Esophagus squamous epithelium (tissue), 5 donors: ENCODE results near the gene FBXO31. TPM values are rescaled to one million over a fixed set of nuclear protein-coding genes. Genes with fewer than 3 reads are reported as not detected.
A peak's percentile ranks its signal among the peaks of the same experiment; 100 is the strongest.

Source experiments
- DNase-seq: peaks from one replicate; lab custom pipeline; 2025; lab: John Stamatoyannopoulos, UW
- H3K27ac ChIP-seq, 4 donors: fragments of 200-600 bp; sonication (generic); one replicate each; pipeline ENCODE4 v1.5.1; 2016 to 2019; ENCODE audit warnings: mild to moderate bottlenecking in 1 of 4
- H3K27me3 ChIP-seq, 4 donors: fragments of 200-600 bp; sonication (generic); 1 replicate in 3 of 4; 2 replicates in 1 of 4; pipeline versions ENCODE4 v1.5.1 to v1.6.0; 2017 to 2021; ENCODE audit warnings: antibody characterized with exemption in 1 of 4
- H3K36me3 ChIP-seq, 3 donors: fragments of 200-600 bp; sonication (generic); one replicate each; pipeline ENCODE4 v1.5.1; 2016 to 2019
- H3K4me1 ChIP-seq, 3 donors: fragments of 200-600 bp; sonication (generic); one replicate each; pipeline ENCODE4 v1.5.1; 2017 to 2019
- H3K4me3 ChIP-seq, 4 donors: fragments of 200-600 bp; sonication (generic); 1 replicate in 3 of 4; 2 replicates in 1 of 4; pipeline ENCODE4 v1.5.1; 2016 to 2019; ENCODE audit warnings: mild to moderate bottlenecking in 2 of 4, moderate library complexity in 1 of 4
- H3K9me3 ChIP-seq, 3 donors: fragments of 200-600 bp; sonication (generic); one replicate each; pipeline ENCODE4 v1.5.1; 2016 to 2019
- CTCF ChIP-seq, 6 experiments: fragments of 450-650 bp in 4 of 6; fragments of 200-600 bp in 2 of 6; sonication (generic) in 2 of 6; IDR thresholded peaks; one replicate each; pipeline ENCODE4 v1.5.1; 2016 to 2019; ENCODE audit warnings: antibody characterized with exemption in 6 of 6, mild to moderate bottlenecking in 4 of 6, moderate library complexity in 4 of 6
- POLR2A ChIP-seq, 4 donors: fragments of 450-650 bp; IDR thresholded peaks; one replicate each; pipeline ENCODE4 v1.6.1; 2017; ENCODE audit warnings: antibody characterized with exemption in 4 of 4, mild to moderate bottlenecking in 4 of 4, moderate library complexity in 3 of 4
- WGBS, 2 donors: methylation state at CpG; one replicate each; pipeline ENCODE4 v1.1.5; 2018; 5-methylcytosine and 5-hydroxymethylcytosine counted together
- intact Hi-C: fragments of 100-400 bp; cut with DNase I; formaldehyde crosslinking; loops from one replicate; pipeline ENCODE4 v1.15.0; 2022
- total RNA-seq, 4 donors: library from RNA; depleted of rRNA; stranded (reverse); fragments of >200 nt; gene quantifications; one replicate each; pipeline ENCODE4 v1.1.0, GENCODE V29; 2016
- donor health status: DM: yes; HTN: yes; CAD: no.

Gene FBXO31, protein sequence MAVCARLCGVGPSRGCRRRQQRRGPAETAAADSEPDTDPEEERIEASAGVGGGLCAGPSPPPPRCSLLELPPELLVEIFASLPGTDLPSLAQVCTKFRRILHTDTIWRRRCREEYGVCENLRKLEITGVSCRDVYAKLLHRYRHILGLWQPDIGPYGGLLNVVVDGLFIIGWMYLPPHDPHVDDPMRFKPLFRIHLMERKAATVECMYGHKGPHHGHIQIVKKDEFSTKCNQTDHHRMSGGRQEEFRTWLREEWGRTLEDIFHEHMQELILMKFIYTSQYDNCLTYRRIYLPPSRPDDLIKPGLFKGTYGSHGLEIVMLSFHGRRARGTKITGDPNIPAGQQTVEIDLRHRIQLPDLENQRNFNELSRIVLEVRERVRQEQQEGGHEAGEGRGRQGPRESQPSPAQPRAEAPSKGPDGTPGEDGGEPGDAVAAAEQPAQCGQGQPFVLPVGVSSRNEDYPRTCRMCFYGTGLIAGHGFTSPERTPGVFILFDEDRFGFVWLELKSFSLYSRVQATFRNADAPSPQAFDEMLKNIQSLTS
- total RNA-seq, result 10 to 100 TPM; 18.3 to 43.7 (median 21.2) TPM

DNA sequence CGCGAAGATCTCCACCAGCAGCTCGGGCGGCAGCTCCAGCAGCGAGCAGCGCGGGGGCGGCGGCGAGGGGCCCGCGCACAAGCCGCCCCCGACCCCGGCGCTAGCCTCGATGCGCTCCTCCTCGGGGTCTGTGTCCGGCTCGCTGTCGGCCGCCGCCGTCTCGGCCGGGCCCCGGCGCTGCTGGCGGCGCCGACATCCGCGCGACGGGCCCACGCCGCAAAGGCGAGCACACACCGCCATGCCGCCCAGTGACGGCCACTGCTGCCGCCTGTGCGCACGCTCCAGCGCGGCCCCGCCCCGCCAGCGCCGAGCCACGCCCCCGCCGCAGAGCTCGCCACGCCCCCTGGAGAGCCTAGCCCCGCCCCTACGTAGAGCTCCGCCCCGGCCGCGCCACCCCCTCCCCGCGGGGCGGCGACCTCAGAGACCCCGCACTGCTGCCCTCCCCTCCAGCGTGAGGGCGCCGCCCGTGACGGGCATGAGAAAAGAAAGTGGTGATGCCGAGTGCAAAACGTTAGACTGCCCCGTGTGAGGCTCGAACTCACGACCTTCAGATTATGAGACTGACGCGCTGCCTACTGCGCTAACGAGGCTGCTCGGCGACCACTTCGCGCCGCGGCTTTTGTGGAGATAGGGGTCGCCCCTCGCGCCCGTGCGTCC lies at the start of gene FBXO31:
Gene FBXO31 (minus strand): TSS at position 272 of the 657 bp plus-strand sequence. CDS start 32 bp downstream, at position 240.
- intact Hi-C loops, result no loop called here
- DNase-seq, result peak; percentile 41
- WGBS, 2 donors, result no CpG with 5 or more reads among the region's 92 CpGs
- H3K4me1 ChIP-seq, result peaks cover 28 to 72% (median 42%) of the 10 kb centered on the region in 3 donors
- peak within 1 kb of the TSS; percentile 92 to 98 (median 95) for H3K27ac ChIP-seq
- TF ChIP-seq POLR2A (IDR thresholded peaks at IDR 0.05) (peak in 3 of 4 donors; percentile 73 to 97 (median 95)), CTCF (IDR thresholded peaks at IDR 0.05) (no peak)
- no peaks in the 10 kb centered on the region for H3K9me3 ChIP-seq
- H3K36me3 ChIP-seq, result peaks cover 0 to under 1% (median 0%) of the 10 kb centered on the region in 3 donors
- H3K4me3 ChIP-seq, result peak within 1 kb of the TSS; percentile 74 to 96 (median 84)
- no peaks in the 10 kb centered on the region for H3K27me3 ChIP-seq

- no peaks in the 10 kb centered on the region for H3K27me3 ChIP-seq
- DNase-seq, result no peak
- H3K4me1 ChIP-seq, result peaks cover 3 to 66% (median 31%) of the 10 kb centered on the region in 3 donors
- H3K36me3 ChIP-seq, result peaks cover 0 to 52% (median 0%) of the 10 kb centered on the region in 3 donors
- H3K9me3 ChIP-seq, result no peaks in the 10 kb centered on the region
- peak overlapping the region; percentile 27 to 59 (median 42) for H3K27ac ChIP-seq
- intact Hi-C loops, result no loop called here
- no peak overlapping the region for H3K4me3 ChIP-seq
- TF ChIP-seq CTCF (IDR thresholded peaks at IDR 0.05) (no peak), POLR2A (IDR thresholded peaks at IDR 0.05) (no peak)
- WGBS, 2 donors, result 92% methylated on average over 5 of the region's 15 CpGs; no CpG with 5 or more reads in 1 of the 2 donors
Observed at GRCh38 chr16:87432330-87432915, 48.8 kb upstream of the FBXO31 start.

DNA sequence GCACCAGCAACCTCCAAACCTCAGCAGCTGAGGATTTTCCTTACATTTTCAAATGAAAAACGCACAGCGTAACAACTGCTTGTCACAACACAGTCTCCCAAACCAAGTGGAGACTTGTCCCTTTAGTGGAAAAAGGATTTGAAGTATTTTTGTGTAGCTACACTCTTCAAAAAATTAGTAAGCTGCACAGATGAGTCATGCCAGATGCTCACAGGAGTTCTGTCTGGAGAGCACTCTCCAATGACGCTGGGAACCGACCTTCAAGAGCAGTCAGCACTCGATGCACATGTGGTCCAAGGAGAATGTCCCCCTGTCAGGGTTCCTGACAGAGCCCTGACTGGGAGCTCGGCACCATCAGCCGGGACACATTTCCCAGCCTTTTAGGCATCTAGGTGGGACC lies 48.4 kb upstream of the FBXO31 start:
- TF ChIP-seq POLR2A (IDR thresholded peaks at IDR 0.05) (no peak), CTCF (IDR thresholded peaks at IDR 0.05) (no peak)
- intact Hi-C loops, result no loop called here
- WGBS, 2 donors, result 13 to 71% methylated on average over 2 to 7 of the region's 7 CpGs
- peaks cover 3 to 65% (median 31%) of the 10 kb centered on the region in 3 donors for H3K4me1 ChIP-seq
- DNase-seq, result no peak
- peak overlapping the region; percentile 38 to 59 (median 46) for H3K27ac ChIP-seq
- H3K27me3 ChIP-seq, result no peaks in the 10 kb centered on the region
- peaks cover 0 to 57% (median 0%) of the 10 kb centered on the region in 3 donors for H3K36me3 ChIP-seq
- no peak overlapping the region for H3K4me3 ChIP-seq
- no peaks in the 10 kb centered on the region for H3K9me3 ChIP-seq

- H3K36me3 ChIP-seq, result peaks cover 0 to 93% (median 12%) of the 10 kb centered on the region in 3 donors
- DNase-seq, result no peak
Observed at GRCh38 chr16:87426423-87427215, 43.0 kb upstream of the FBXO31 start.

More at GRCh38 chr16:87426423-87427215, 43.0 kb upstream of the FBXO31 start:
- intact Hi-C loops, result loop anchor here (10.0 kb wide), 1 partner anchor 208 kb away; no protein-coding TSS in a partner anchor
- 77 to 87% methylated on average over 17 of the region's 18 CpGs for WGBS, 2 donors
- H3K27me3 ChIP-seq, result no peaks in the 10 kb centered on the region
- H3K4me1 ChIP-seq, result peaks cover 0 to 20% (median 2%) of the 10 kb centered on the region in 3 donors
- H3K27ac ChIP-seq, result no peak overlapping the region
- no peak overlapping the region for H3K4me3 ChIP-seq
- no peak for TF ChIP-seq CTCF (IDR thresholded peaks at IDR 0.05)
- TF ChIP-seq POLR2A (IDR thresholded peaks at IDR 0.05), result no peak
- H3K9me3 ChIP-seq, result no peaks in the 10 kb centered on the region
